HG03571 (cell line): Measurements from ENCODE around the gene AMIGO1.
"Not testable (repeated sequence)": the region's sequence is repeated elsewhere in the genome, so short reads cannot be mapped to it uniquely, and the experiment has no call there.

Experiments
- ATAC-seq: cut with Tn5 transposase; IDR thresholded peaks from one replicate; pipeline ENCODE4 v1.9.1; 2021; ENCODE audit not compliant: unreplicated experiment

The AMIGO1 gene

GRCh38 chr1:109484519-109484975 is 25.0 kb downstream of the AMIGO1 start:
- ATAC-seq = no peak

- ATAC-seq = peak; percentile 68
These were observed 25.6 kb downstream of the AMIGO1 start, which contains the start of gene ATXN7L2 for GRCh38 chr1:109483672-109484518. TSS of gene ATXN7L2 (plus strand) at chr1:109483905. CDS start at chr1:109483954, 49 bp downstream.

- ATAC-seq = peak; percentile 23
These were observed 26.5 kb downstream of the AMIGO1 start for GRCh38 chr1:109482791-109483671.

DNA sequence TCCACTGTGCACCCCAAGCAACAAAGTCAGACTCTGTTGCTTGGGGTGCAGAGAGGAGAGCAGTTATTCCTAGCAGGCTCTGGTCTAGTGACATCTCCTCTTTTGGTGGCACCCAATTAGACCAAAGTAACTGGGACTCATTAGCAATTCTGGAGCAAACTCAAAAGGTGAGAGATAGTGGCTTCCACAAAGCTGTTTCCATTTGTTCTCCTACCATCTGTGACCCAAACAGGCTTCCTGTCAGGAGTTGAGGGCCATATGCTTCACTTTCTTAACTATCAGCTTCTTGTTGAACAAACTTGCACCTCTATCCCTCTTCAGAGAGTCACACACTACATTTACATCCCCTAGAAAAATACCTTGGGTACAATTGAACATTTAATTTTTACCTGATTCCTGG is 27.3 kb downstream of the AMIGO1 start:
- ATAC-seq = no peak

DNA sequence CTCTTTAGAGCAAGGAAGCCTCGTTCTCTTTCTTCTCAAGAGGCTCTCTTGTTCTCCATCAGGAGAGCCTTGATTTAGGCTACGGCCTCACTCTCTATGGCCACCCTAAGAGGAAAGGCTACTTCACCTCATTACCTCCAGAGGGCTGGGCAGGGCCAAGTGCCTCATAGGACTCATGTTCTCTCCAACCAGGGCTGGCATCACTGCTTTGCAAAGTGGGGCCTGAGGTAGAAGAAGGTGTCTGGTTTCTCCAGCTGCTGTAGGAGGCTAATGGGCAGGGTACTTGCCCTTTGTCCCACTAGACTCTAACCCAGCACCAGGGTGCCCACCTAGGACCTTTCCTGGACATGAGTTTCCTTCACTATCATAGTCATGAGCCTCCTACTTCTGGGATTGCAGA is 27.9 kb downstream of the AMIGO1 start:
- ATAC-seq = no peak

DNA sequence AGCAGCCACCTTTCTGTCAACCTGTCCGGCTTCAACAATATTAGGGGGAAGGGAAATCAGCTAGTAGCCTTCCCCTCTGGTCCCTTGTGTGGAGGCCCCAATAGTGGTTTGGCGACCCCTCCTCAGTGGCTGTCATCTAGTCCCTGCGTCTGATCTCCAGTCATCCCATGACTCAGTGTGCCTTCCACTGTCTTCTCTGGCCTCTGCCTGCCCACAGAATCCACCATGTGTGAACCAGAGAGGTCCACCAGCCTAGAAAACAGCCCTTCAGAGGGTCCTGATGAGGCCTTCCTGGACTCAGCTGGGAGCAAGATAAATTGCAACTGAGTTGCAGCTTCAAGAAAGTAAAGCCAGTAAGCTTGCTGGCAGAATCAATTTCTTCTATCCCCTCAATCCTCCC is 29.6 kb downstream of the AMIGO1 start:
- ATAC-seq = no peak

DNA sequence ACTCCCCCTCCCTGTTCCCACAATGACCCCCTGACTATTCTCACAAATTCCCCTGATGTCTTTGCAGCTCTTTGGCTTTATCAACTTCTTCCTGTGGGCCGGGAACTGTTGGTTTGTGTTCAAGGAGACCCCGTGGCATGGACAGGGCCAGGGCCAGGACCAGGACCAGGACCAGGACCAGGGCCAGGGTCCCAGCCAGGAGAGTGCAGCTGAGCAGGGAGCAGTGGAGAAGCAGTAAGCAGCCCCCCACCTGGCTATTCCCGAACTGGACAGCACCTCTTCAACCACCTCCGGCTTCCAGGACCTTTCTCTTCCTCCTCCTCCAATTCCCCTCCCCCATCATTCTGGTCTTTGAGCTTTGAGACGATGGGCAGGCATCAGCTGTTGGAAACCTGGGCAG is 30.2 kb downstream of the AMIGO1 start:
- ATAC-seq = no peak

DNA sequence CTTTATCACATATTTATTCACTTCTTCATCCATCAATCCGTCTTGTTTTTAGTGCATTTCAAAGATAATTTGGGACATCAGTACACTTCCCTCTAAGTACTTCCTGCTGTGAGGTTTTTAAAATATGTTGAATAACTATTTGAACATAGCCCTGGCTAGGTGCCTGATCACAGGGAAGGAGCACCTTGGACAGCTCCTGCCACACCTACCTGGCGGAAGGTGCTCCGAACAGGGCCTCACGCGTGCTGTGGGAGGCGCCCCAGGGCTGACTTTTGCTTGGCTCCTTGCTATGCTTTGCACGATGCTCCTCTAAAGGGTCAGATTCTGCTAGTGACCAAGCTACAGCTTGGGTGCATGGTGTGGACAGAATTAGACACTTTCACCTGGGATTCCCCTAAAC is 30.7 kb downstream of the AMIGO1 start:
- no peak for ATAC-seq

DNA sequence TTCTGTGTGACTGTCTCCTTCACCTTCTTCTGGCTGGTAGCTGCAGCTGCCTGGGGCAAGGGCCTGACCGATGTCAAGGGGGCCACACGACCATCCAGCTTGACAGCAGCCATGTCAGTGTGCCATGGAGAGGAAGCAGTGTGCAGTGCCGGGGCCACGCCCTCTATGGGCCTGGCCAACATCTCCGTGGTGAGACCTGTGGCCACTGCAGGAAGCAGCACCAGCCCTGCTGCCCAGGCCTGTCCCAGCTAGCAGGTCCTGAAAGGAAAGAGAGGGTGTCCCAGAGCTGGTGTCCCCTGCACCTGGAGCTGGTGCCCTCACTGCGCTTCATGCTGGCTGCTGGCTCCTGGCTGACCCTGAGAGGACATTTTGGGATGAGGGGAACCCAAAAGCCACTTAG is 31.7 kb downstream of the AMIGO1 start:
- no peak for ATAC-seq

DNA sequence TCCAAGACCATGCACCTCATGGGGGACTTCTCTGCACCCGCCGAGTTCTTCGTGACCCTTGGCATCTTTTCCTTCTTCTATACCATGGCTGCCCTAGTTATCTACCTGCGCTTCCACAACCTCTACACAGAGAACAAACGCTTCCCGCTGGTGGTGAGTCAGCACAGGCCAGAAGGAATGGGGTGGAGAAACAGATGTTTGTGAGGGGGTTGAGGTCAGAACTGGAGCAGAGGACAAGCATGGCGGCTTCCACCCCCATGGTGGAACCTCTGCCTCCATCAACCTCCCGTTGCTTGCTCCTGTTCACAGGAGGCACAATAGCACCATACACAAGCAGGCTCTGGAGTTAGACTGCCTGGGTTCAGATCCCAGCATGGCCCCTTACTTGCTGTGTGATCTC is 32.7 kb downstream of the AMIGO1 start:
- no peak for ATAC-seq

DNA sequence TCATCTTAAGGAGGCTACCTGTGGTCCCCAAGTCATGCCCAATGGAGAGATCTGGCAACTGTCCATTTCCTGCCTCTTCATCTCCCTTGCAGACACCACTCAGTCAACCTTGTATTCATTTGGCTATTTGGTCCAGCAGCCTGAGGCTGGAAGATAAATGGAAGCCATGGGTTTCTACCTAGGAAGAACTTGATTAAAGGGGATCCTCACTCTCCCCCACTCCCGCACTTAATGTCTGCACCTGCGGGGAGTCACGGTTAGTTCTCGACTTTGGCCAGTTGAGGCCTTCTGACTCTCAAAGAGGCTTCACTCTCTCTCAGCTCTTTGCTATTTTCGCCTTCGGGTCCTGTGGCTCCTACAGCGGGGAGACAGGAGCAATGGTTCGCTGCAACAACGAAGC is 34.3 kb downstream of the AMIGO1 start:
- ATAC-seq = no peak

DNA sequence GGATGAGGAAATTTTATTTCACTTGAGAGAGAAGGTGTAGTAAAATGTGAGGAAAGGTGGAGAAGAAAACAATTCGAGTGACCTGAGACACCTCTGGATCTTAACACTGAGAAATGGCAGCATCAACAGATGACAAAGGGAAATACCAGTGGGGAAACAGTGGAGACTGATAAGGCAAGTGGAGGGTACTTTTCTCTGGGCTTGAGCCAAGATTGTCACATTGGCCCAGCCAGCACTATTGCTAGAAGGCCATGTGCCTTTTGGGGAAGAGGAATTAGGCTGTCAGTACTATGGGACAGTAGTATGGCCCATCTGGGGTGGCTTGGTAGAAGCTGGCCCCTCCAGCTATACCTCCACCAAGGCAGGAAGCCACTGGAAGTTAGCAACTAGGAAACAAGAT is 34.8 kb downstream of the AMIGO1 start:
- no peak for ATAC-seq

GRCh38 chr1:109473284-109474057 is 36.1 kb downstream of the AMIGO1 start:
- not testable (repeated sequence) for ATAC-seq

DNA sequence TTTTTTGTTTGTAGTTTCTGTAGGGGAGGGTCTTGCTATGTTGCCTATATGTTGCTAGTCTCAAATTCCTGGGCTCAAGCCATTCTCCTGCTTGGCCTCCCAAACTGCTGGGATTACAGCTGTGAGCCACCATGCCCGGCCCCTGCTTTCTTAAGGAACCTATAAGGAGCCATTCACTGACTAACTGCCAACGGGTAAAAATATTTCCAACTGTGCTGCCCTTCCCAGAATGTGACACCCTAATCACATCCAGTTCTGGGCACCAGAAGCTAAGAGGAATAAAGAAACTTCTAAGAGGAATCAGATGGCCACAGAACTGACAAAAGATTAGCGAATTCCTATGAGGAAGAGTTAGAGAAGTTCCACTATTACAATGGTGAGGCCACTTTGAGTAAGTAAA is 36.7 kb downstream of the AMIGO1 start:
- no peak for ATAC-seq

DNA sequence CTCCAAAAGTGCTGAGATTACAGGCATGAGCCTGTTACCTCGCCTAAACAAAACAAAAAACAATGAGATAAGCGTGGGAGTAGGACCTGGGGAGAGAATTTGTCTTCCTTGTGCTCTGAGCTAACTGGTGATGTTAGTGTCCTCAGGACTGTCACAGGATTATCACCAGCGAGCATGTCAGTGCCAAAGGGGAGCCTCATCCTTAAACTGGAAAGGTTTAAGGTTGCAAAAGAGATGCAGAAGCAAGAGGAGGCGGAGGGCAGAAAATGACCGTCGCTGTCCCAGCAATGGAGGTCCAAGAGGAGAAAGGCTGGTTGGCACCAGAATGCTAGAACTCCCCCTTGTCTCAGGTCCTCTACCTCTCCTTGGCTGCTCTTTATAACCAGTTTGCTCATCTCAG is 39.3 kb downstream of the AMIGO1 start:
- ATAC-seq = no peak

- ATAC-seq = no peak
These were observed 40.6 kb downstream of the AMIGO1 start for GRCh38 chr1:109468903-109469302.

DNA sequence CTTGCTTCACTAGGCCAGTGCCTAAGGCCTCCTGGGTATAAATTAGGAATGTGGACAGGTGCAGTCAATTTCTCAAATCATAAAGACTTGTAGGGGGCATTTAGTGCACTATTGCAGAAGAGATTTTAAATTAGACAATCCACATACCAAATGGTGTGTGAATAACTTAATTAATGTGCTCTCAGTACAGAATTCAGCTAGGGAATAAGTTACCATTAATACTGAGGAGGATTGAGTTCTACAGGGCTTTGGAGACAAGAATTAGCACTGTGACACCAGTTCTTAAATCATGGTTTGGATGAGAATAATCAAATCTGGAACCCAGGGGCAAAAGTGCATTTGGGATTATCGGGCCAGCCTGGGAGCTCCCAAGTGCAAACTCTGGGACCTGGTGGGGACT is 41.5 kb downstream of the AMIGO1 start:
- ATAC-seq = no peak

GRCh38 chr1:109467301-109467777 is 42.2 kb downstream of the AMIGO1 start:
- ATAC-seq = no peak

DNA sequence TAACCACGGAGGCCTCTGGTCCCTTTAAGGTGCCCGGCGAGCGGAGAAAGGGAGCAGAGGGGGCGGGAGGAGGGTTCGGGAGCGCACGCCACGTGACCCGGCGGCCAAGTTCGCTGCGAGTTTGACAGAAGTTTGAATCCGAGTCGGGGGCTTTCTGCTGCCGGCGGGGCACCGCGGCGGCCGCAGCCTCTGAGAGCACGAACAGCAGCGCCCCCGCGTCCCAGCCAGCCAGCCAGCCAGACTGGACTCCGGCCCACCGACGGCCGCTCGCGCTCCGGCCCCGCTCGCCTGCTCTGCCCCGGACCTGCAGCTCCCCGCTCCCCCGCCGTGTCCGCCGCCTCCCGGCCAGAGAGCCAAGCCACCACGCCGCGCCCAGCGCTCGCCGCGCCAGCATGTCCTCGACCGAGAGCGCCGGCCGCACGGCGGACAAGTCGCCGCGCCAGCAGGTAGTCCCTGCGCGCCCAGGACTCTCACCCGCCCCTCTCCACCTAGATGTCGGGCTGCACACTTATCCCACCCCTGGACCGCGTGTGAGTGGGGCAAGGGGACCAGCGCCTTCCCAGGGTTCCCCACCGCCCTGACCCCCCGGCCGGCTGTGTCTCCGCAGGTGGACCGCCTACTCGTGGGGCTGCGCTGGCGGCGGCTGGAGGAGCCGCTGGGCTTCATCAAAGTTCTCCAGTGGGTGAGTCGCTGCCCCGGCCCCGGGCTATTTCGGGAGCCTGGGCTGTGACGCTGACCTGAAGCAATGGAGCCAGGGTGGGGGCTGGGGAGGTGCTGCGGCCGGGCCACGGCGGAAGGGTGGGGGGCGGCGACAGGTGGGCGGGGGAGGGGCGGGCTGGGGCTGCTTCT is 42.9 kb downstream of the AMIGO1 start, which contains the start of gene SYPL2:
TSS of gene SYPL2 (plus strand) at position 95 of the 849 bp plus-strand sequence. CDS start at position 393, 298 bp downstream.
- no peak for ATAC-seq

DNA sequence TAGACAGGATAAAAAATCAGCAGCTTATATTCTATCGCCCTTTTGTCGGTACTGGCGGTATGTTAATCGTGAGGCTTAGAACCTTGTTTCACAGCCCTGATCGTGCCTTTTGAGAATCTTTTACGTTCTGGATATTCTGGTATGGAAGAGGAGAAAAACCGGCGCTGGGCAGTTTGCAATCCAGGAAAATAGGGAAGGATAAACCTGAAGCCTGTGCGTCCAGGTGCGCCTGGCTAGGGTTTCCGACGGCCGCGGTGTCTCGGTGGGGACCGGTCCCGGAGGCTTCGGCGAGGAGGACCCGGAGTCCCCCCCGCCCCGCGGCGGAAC is 43.4 kb downstream of the AMIGO1 start:
- no peak for ATAC-seq
